Muscle of leg (tissue), 11 donors: Measurements from ENCODE around the gene AADACL3. TPM values are rescaled to one million over a fixed set of nuclear protein-coding genes. Genes with fewer than 3 reads are reported as not detected.

Experiments
- DNase-seq: peaks from one replicate; pipeline ENCODE4 v3.0.0; 2013
- H3K27ac ChIP-seq: one replicate; pipeline ENCODE4 v1.5.1; 2013; ENCODE audit warnings: mild to moderate bottlenecking, low read length, control low read depth
- H3K27me3 ChIP-seq: one replicate; pipeline ENCODE4 v1.6.1; 2013; ENCODE audit warnings: low read length; ENCODE audit not compliant: control insufficient read depth, insufficient read depth
- H3K36me3 ChIP-seq: one replicate; pipeline ENCODE4 v1.6.1; 2013; ENCODE audit warnings: low read length; ENCODE audit not compliant: control insufficient read depth, insufficient read depth
- H3K4me1 ChIP-seq: one replicate; pipeline ENCODE4 v1.6.1; 2013; ENCODE audit warnings: low read length; ENCODE audit not compliant: control insufficient read depth, insufficient read depth
- H3K4me3 ChIP-seq: one replicate; pipeline ENCODE4 v1.5.1; 2013; ENCODE audit warnings: low read length, control low read depth
- H3K9me3 ChIP-seq: replicated peaks from 2 replicates; pipeline ENCODE4 v1.6.1; 2013; ENCODE audit warnings: low read depth, low read length; ENCODE audit not compliant: control insufficient read depth
- WGBS: methylation state at CpG from one replicate; pipeline ENCODE4 v1.1.5; 2013; ENCODE audit warnings: missing lambda C conversion rate; ENCODE audit not compliant: insufficient coverage; 5-methylcytosine and 5-hydroxymethylcytosine counted together
- polyA plus RNA-seq, 8 donors: library from polyadenylated mRNA; unstranded; fragments of 120-200 nt; gene quantifications; one replicate each; pipeline versions ENCODE4 v1.2.1 to v1.2.3, GENCODE V29; 2013; ENCODE audit warnings: inconsistent platforms in 1 of 8, low replicate concordance in 1 of 8; ENCODE audit not compliant: insufficient read length in 8 of 8, insufficient read depth in 1 of 8
- total RNA-seq: library from RNA; stranded (reverse); fragments of 120-200 nt; gene quantifications from one replicate; pipeline ENCODE4 v1.2.4, GENCODE V29; 2013

The AADACL3 gene
- total and polyA plus RNA-seq, 9 donors, result 0.14 TPM; not detected in 8

DNA sequence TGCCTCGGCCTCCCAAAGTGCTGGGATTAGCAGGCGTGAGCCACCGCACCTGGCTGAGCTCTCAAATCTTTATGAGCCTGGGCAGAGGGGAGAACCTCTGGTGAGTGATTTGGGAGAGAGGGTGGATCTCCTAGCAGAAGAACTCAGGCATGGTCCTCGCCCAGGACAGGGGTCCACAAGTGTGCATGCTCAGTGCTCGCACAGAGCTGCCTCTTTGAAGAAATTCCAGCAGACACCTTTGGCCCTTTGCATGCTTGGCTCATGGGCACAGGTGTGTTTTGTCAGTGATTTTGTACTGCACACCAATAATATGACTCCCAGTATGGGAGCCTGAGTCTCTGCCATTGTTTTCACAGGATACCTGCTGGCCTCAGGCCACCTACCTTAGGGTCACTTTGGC is 45.9 kb downstream of the AADACL3 start:
- H3K27ac ChIP-seq, result no peak overlapping the region
- no peaks in the 10 kb centered on the region for H3K9me3 ChIP-seq
- H3K4me1 ChIP-seq, result no peaks in the 10 kb centered on the region
- WGBS, result 91% methylated on average over 4 of the region's 5 CpGs
- H3K4me3 ChIP-seq, result no peak overlapping the region
- H3K27me3 ChIP-seq, result no peaks in the 10 kb centered on the region
- no peaks in the 10 kb centered on the region for H3K36me3 ChIP-seq
- DNase-seq, result no peak

DNA sequence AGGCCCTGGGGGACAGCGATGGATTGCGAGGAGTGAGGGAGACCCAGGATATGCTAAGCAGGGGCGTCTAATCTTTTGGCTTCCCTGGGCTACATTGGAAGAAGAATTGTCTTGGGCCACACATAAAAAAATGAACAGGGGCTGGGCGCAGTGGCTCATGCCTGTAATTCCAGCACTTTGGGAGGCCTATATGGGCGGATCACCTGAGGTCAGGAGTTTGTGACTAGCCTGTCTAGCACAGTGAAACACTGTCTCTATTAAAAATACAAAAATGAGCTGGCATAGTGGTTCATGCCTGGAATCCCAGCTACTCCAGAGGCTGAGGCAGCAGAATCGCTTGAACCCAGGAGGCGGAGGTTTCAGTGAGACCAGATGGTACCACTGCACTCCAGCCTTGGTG is 46.9 kb downstream of the AADACL3 start:
- H3K4me3 ChIP-seq, result no peak overlapping the region
- 79% methylated on average over 6 of the region's 7 CpGs for WGBS
- H3K27me3 ChIP-seq, result no peaks in the 10 kb centered on the region
- no peak overlapping the region for H3K27ac ChIP-seq
- H3K9me3 ChIP-seq, result no peaks in the 10 kb centered on the region
- no peaks in the 10 kb centered on the region for H3K36me3 ChIP-seq
- H3K4me1 ChIP-seq, result no peaks in the 10 kb centered on the region
- no peak for DNase-seq

DNA sequence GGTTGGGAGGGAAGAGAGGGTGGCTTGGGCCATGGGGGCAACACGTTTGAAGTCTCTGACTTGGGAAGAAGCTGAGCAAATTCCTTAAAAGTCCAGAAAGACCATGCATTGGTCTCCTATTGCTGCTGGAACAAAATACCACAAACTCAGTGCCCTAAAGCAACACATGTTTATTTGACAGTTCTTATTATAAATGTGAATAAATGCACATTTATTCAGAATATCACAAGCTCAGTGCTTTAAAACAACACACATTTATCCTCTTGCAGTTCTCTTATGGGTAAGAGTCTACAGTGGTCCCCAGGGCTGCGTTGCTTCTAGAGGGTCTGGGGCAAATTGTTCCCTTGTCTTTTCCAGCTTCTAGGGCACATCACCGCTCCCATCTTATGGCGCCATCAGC is 47.6 kb downstream of the AADACL3 start:
- H3K4me3 ChIP-seq, result no peak overlapping the region
- H3K27me3 ChIP-seq, result peaks cover 1% of the 10 kb centered on the region
- H3K36me3 ChIP-seq, result no peaks in the 10 kb centered on the region

DNA sequence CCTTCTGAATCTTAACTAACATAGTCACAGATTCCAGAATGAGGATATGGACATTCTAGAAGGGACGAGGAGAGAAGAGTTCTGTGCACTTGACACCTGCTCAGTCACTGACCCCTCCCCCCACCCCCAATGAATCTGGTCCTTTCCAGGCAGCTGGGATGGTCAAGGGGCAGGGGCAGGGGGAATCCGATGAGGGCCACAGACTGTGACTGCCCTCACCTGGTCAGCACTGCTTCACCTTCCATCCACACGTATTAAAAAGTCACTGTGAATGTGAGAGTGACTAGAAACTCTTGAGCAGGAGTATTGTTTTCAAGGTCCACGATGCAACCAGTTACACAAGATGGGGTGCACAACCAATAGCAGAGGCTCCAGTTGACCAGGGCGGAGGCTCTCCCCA is 48.1 kb downstream of the AADACL3 start:
- H3K36me3 ChIP-seq, result no peaks in the 10 kb centered on the region
- no peaks in the 10 kb centered on the region for H3K9me3 ChIP-seq
- no peak overlapping the region for H3K4me3 ChIP-seq
- no peak overlapping the region for H3K27ac ChIP-seq
- H3K4me1 ChIP-seq, result no peaks in the 10 kb centered on the region
- peaks cover 3% of the 10 kb centered on the region for H3K27me3 ChIP-seq
- DNase-seq, result no peak
- WGBS, result 69% methylated on average over 2 of the region's 5 CpGs

More for the DNA sequence above, 47.6 kb downstream of the AADACL3 start:
- Histone ChIP-seq H3K4me1 (no peaks in the 10 kb centered on the region), H3K9me3 (no peaks in the 10 kb centered on the region), H3K27ac (no peak overlapping the region)
- WGBS, result 83% methylated on average over 3 of the region's 4 CpGs
- no peak for DNase-seq

DNA sequence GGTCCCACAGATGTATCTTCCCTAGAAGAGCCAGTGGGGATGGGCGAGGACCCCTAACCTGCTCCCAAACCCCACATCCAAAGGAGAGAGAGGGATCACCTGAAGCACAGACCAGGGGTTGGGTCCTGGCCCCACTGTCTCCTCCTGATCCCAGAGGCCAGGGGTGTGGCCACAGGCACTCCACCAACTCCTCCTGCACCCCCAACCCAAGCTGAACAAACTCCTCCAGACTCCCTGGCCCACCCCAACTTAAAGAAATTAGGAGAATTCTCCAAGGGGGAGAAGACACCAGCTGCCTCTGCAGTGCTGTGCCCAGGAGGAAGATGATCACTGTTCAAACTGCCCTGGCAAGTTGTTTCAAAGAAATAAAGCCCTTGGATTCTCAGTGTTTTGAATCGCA is 53.1 kb downstream of the AADACL3 start:
- Histone ChIP-seq H3K9me3 (no peaks in the 10 kb centered on the region), H3K27me3 (peaks cover 3% of the 10 kb centered on the region), H3K4me1 (no peaks in the 10 kb centered on the region), H3K36me3 (no peaks in the 10 kb centered on the region), H3K27ac (no peak overlapping the region), H3K4me3 (no peak overlapping the region)
- no CpG with 5 or more reads among the region's 2 CpGs for WGBS
- DNase-seq, result no peak

DNA sequence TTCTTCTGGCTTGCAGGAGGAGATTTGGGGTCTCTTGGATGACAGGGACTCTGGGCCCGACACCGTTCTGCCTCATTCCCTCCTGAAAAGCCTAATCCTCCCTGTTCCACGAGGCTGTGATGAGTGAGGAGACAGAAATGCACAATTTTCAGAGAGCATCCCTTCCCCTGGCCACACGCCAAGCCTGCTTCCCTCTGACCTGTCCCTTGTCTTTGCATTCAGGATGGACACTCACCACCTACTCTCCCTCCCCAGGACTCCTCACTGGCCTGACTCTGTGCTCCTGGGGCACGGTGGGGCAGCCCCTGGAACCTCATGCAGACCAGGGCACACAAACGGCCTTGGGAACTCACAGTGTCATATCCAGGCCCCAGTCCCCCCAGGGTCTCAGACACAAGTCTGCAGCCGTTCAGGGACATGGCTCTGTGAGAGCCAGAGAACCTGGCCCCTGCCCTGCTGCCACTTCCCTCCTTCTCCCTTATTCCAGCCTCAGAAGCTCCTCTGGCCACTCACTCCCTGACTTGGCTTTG is 54.1 kb downstream of the AADACL3 start:
- no peaks in the 10 kb centered on the region for H3K36me3 ChIP-seq
- peaks cover 3% of the 10 kb centered on the region for H3K27me3 ChIP-seq
- no peak overlapping the region for H3K27ac ChIP-seq
- no peak overlapping the region for H3K4me3 ChIP-seq
- H3K4me1 ChIP-seq, result no peaks in the 10 kb centered on the region
- no peak for DNase-seq
- whole genome bisulfite sequencing, result 30% methylated on average over 4 of the region's 7 CpGs
- no peaks in the 10 kb centered on the region for H3K9me3 ChIP-seq

DNA sequence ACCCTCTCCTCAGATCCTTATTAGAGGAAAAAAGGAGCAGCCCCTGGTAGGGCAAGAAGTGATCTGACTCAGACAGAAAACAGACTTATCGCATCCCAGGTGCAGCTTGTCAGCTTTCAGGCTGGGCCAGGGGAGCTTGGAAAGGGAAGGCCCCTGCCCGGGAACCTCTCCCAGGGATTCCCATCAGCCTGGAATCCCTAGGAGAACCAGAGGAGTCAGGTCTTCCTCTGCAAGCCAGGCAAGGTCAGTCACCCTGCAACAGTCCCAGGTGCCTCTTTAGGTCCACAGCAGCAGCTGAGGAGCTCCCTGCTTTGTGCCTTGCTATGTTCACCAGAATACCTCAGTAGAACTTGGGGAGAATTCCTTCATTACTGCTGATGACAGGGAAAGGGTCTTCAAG is 54.7 kb downstream of the AADACL3 start:
- 100% methylated on average over 1 of the region's 2 CpGs for WGBS
- no peak overlapping the region for H3K4me3 ChIP-seq
- no peaks in the 10 kb centered on the region for H3K4me1 ChIP-seq
- peaks cover 3% of the 10 kb centered on the region for H3K27me3 ChIP-seq
- no peak for DNase-seq
- H3K27ac ChIP-seq, result no peak overlapping the region
- no peaks in the 10 kb centered on the region for H3K9me3 ChIP-seq
- H3K36me3 ChIP-seq, result no peaks in the 10 kb centered on the region

DNA sequence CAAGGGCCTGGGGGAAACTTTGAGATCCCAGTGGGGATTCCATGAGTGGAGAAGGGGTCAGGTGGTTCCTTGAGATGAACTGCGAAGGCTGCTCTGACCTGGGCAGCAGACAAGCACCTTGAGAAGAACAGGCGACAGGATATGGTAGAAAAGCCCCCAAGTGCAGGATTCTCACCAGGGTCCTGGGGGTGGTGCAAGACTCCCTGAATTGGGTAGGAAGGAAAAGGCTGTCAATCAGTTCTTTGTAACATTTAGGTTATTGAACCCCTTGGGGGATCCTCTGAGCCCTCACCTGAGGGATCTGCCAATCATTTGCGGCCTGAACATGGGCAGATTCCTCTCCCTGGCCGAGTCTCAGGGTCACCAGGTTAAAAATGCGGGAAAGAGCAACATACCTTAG is 55.3 kb downstream of the AADACL3 start:
- Histone ChIP-seq H3K4me3 (no peak overlapping the region), H3K36me3 (no peaks in the 10 kb centered on the region), H3K9me3 (no peaks in the 10 kb centered on the region), H3K27me3 (peaks cover 3% of the 10 kb centered on the region), H3K4me1 (no peaks in the 10 kb centered on the region), H3K27ac (no peak overlapping the region)
- WGBS, result 78% methylated on average over 5 of the region's 5 CpGs
- no peak for DNase-seq

DNA sequence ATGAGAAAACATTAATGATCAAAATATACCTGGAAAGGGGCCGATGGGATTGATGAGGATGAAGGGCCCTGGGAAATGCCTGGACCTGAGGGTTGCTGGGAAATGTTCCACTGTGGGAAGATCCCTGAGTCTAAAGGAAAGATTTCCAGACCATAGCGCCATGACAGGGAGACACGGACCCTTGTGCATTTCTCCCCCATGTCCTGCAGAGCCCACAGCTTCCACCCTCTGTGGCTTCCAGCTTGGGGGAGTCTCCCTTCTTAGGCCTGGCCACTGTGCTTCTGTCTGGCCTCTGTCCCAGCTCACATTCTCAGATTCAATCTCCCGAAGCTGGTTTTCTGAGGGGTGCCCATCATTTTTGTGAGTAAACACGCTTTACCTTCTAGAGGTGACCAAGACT is 56.6 kb downstream of the AADACL3 start:
- peaks cover 3% of the 10 kb centered on the region for H3K27me3 ChIP-seq
- no peak overlapping the region for H3K27ac ChIP-seq
- no peaks in the 10 kb centered on the region for H3K9me3 ChIP-seq
- no peak overlapping the region for H3K4me3 ChIP-seq
- WGBS, result 88% methylated on average over 4 of the region's 5 CpGs
- no peak for DNase-seq
- H3K36me3 ChIP-seq, result no peaks in the 10 kb centered on the region
- H3K4me1 ChIP-seq, result no peaks in the 10 kb centered on the region

DNA sequence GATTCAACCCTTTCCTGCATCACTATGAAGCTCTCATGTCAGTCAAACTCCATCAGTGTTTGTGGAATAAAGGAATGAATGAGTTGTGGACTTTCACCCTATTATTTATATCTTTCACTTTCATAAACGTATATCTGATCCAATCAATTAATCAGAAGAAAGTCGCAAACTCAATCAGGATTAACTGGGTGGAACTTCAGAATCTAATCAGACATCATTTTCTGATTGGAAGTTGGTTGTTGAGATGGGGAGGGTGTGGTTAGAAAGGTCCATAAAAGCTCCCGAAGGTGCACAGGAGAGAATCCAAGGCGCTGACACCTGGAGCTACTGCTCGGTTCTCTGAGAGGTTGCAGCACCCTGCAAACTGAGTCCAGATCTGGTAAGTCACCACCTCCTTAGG is 57.5 kb downstream of the AADACL3 start, which contains the start of gene PRAMEF12:
TSS of gene PRAMEF12 (plus strand) at position 301 of the 400 bp plus-strand sequence. CDS start 1,130 bp downstream, outside the sequence.
- Histone ChIP-seq H3K4me1 (no peaks in the 10 kb centered on the region), H3K27me3 (peaks cover 2% of the 10 kb centered on the region), H3K36me3 (no peaks in the 10 kb centered on the region), H3K4me3 (no peak within 1 kb of the TSS), H3K27ac (no peak within 1 kb of the TSS), H3K9me3 (no peaks in the 10 kb centered on the region)
- 86% methylated on average over 3 of the region's 5 CpGs for WGBS
- DNase-seq, result no peak

DNA sequence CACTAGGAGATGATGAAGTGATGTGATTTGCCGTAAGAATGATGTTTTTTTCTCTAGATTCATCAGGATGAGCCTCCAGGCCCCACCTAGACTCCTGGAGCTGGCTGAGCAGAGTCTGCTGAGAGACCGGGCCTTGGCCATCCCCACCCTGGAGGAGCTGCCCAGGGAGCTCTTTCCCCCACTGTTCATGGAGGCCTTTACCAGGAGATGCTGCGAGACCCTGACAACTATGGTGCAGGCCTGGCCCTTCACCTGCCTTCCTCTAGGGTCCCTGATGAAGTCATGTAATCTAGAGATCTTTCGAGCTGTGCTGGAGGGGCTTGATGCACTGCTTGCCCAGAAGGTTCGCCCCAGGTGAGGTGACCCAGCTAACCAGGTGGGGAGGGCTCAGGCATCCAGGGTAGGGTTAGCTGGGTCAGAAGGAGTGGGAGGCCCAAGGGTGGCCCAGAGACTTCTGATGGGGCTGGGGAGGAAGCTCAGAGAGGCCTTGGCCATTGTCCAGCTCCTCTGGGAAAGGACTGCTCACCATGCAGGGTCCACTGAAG is 59.0 kb downstream of the AADACL3 start:
- H3K9me3 ChIP-seq, result no peaks in the 10 kb centered on the region
- H3K36me3 ChIP-seq, result no peaks in the 10 kb centered on the region
- H3K4me1 ChIP-seq, result no peaks in the 10 kb centered on the region
- H3K27ac ChIP-seq, result no peak overlapping the region
- no peak for DNase-seq
- 88% methylated on average over 4 of the region's 5 CpGs for WGBS
- H3K27me3 ChIP-seq, result no peaks in the 10 kb centered on the region
- H3K4me3 ChIP-seq, result no peak overlapping the region
